SK-N-SH (cell line): ENCODE measurements around the gene MRPL58.

ENCODE experiments used
- RCOR1 ChIP-seq: fragments of 150-350 bp; IDR thresholded peaks from 2 replicates; pipeline ENCODE4 v1.6.1; 2017; ENCODE audit warnings: antibody characterized with exemption, low read length
- TAF1 ChIP-seq: IDR thresholded peaks from 2 replicates; pipeline ENCODE4 v1.6.1; 2012; ENCODE audit warnings: low read depth, mild to moderate bottlenecking, low read length, moderate library complexity, borderline replicate concordance
- TF ChIP-seq, protein P1 (sequence below): fragments of 200-600 bp; sonication (generic); IDR thresholded peaks from 2 replicates; pipeline ENCODE4 v1.6.1; 2017; ENCODE audit warnings: antibody characterized with exemption, mild to moderate bottlenecking, moderate library complexity

GRCh38 chr17:75063201-75063600 is 50.7 kb downstream of the MRPL58 start:
- TF ChIP-seq TAF1 = no peak
- TF ChIP-seq, protein P1, sequence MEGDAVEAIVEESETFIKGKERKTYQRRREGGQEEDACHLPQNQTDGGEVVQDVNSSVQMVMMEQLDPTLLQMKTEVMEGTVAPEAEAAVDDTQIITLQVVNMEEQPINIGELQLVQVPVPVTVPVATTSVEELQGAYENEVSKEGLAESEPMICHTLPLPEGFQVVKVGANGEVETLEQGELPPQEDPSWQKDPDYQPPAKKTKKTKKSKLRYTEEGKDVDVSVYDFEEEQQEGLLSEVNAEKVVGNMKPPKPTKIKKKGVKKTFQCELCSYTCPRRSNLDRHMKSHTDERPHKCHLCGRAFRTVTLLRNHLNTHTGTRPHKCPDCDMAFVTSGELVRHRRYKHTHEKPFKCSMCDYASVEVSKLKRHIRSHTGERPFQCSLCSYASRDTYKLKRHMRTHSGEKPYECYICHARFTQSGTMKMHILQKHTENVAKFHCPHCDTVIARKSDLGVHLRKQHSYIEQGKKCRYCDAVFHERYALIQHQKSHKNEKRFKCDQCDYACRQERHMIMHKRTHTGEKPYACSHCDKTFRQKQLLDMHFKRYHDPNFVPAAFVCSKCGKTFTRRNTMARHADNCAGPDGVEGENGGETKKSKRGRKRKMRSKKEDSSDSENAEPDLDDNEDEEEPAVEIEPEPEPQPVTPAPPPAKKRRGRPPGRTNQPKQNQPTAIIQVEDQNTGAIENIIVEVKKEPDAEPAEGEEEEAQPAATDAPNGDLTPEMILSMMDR = no peak
- no peak for TF ChIP-seq RCOR1
